K562 (cell line): ENCODE data around the gene NDFIP1.

Experiments used
- REST ChIP-seq, 2 experiments: fragments of 450-650 bp; formaldehyde crosslinking in 1 of 2; IDR thresholded peaks; 2 replicates each; pipeline versions ENCODE4 v1.4.0 to v1.6.1; 2014 to 2020; ENCODE audit warnings: mild to moderate bottlenecking in 2 of 2, borderline replicate concordance in 1 of 2, low read depth in 1 of 2
- ZNF655 ChIP-seq: fragments of 250-450 bp; sonication (Bioruptor Pico); IDR thresholded peaks from 2 replicates; pipeline ENCODE4 v1.5.0; 2021

GRCh38 chr5:142128675-142129208 lies 20.2 kb downstream of the NDFIP1 start:
- TF ChIP-seq REST (IDR thresholded peaks at IDR 0.05; ENCODE audit: borderline replicate concordance) (no peak), REST (CRISPR knock-in tag; IDR thresholded peaks at IDR 0.05; ENCODE audit: low read depth) (no peak), ZNF655 (CRISPR knock-in tag) (no peak)
